NCI-H2227 (cell line): ENCODE measurements around the gene PITX1.
"Not testable (repeated sequence)": the region's sequence is repeated elsewhere in the genome, so short reads cannot be mapped to it uniquely, and the experiment has no call there.

Experiments used
- DNase-seq: peaks from one replicate; lab custom pipeline; 2025; ENCODE audit not compliant: unreplicated experiment; lab: John Stamatoyannopoulos, UW

The PITX1 gene

GRCh38 chr5:135033901-135034235 is at the start of gene PITX1:
Gene PITX1 (minus strand): TSS chr5:135034228. CDS start chr5:135033881, 347 bp downstream.
- DNase-seq, result no peak

- not testable (repeated sequence) for DNase-seq
Observed at GRCh38 chr5:135083334-135083733, 49.3 kb upstream of the PITX1 start.

- DNase-seq, result no peak
Observed at GRCh38 chr5:135081240-135081639, 47.2 kb upstream of the PITX1 start.

GRCh38 chr5:135079760-135080159 is 45.7 kb upstream of the PITX1 start:
- DNase-seq, result no peak

- no peak for DNase-seq
Observed at GRCh38 chr5:135079099-135079681, 45.2 kb upstream of the PITX1 start.

GRCh38 chr5:135076801-135077200 is 42.8 kb upstream of the PITX1 start:
- DNase-seq, result no peak

GRCh38 chr5:135076051-135076491 is 42.0 kb upstream of the PITX1 start:
- DNase-seq, result peak; percentile 17

GRCh38 chr5:135075621-135076020 is 41.6 kb upstream of the PITX1 start:
- no peak for DNase-seq

GRCh38 chr5:135073761-135074345 is 39.8 kb upstream of the PITX1 start:
- DNase-seq, result no peak

GRCh38 chr5:135072387-135073281 is 38.6 kb upstream of the PITX1 start:
- no peak for DNase-seq

- no peak for DNase-seq
Observed at GRCh38 chr5:135071311-135071710, 37.3 kb upstream of the PITX1 start.

GRCh38 chr5:135069895-135070657 is 36.0 kb upstream of the PITX1 start:
- no peak for DNase-seq

GRCh38 chr5:135069016-135069770 is 35.2 kb upstream of the PITX1 start:
- DNase-seq, result peak; percentile 64

GRCh38 chr5:135067587-135067986 is 33.6 kb upstream of the PITX1 start:
- DNase-seq, result no peak

- DNase-seq, result no peak
Observed at GRCh38 chr5:135066781-135067180, 32.8 kb upstream of the PITX1 start.

- DNase-seq, result no peak
Observed at GRCh38 chr5:135065306-135066265, 31.6 kb upstream of the PITX1 start.

GRCh38 chr5:135064235-135064570 is 30.2 kb upstream of the PITX1 start:
- no peak for DNase-seq

GRCh38 chr5:135063511-135064234 is 29.6 kb upstream of the PITX1 start:
- DNase-seq, result peak; percentile 61

GRCh38 chr5:135063056-135063445 is 29.0 kb upstream of the PITX1 start:
- no peak for DNase-seq
